ENCODE measurements around the gene TNFRSF21. TPM values are rescaled to one million over a fixed set of nuclear protein-coding genes. Genes with fewer than 3 reads are reported as not detected.

TNFRSF21 gene
- total and polyA plus RNA-seq, 2 of the 8 experiments (the other 6 are each of a cell fraction or from before 2014, with no cell fraction given), result 16.4 to 52.7 TPM

DNA sequence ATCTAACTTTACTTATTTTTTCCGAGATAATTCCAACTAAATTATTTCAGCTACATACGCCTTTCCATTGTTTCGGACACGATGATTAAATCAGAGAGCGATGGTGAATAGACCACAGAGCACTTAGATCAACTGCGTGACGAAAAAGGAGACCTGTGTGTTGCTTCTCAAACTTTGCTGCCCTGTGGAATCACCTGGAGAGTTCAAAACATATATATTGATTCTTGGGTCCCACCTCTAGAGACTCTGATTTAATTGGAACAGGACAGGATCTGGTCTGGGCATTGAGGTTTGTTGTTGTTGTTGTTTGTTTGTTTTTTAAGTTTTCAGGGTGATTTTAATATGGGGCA, 401 bp upstream of the TNFRSF21 start (continued):
- TF ChIP-seq SIN3A (conservative IDR thresholded peaks at IDR 0.05 in 1 of 2, IDR thresholded peaks at IDR 0.05 in 1 of 2; ENCODE audit: low read depth in 1 of 2, low read length in 2 of 2), result no peak
- no peak for TF ChIP-seq EGR1 (IDR thresholded peaks at IDR 0.05; ENCODE audit: borderline replicate concordance, low read depth, low read length)
- TF ChIP-seq GTF2F1 (IDR thresholded peaks at IDR 0.05; ENCODE audit: borderline replicate concordance, low read depth, low read length), result no peak
- TF ChIP-seq CHD2 (IDR thresholded peaks at IDR 0.05; ENCODE audit: low read length), result no peak
- no peak for TF ChIP-seq BCL11A (IDR thresholded peaks at IDR 0.05; ENCODE audit: low read depth in 2 of 2, low read length in 2 of 2)
- TF ChIP-seq POLR2AphosphoS5 (IDR thresholded peaks at IDR 0.05; ENCODE audit: low read depth, low read length), result no peak
